Activated CD8-positive, alpha-beta memory T cell treated with anti-CD3 and anti-CD28 coated beads for 36 hours (primary cell): ENCODE results near the gene ZNF592. TPM values are rescaled to one million over a fixed set of nuclear protein-coding genes. Genes with fewer than 3 reads are reported as not detected.

Source experiments
- CTCF ChIA-PET: fragments of 350-600 bp; sonication (Branson Sonifier 250); formaldehyde crosslinking; loops from one replicate; lab custom pipeline; 2021; ENCODE audit warnings: antibody characterized with exemption; lab: Charles Lee
- POLR2A ChIA-PET: fragments of 350-600 bp; sonication (Branson Sonifier 250); formaldehyde crosslinking; loops from one replicate; lab custom pipeline; 2021; ENCODE audit warnings: antibody characterized with exemption; lab: Charles Lee
- total RNA-seq, 2 experiments: library from RNA; stranded (reverse); gene quantifications; one replicate each; pipeline ENCODE4 v1.2.3, GENCODE V29; 2021

The ZNF592 gene
- total RNA-seq, 2 experiments from 2014 or later, result 29.6 to 30.0 TPM

GRCh38 chr15:84833447-84834228 is 85.2 kb downstream of the ZNF592 start:
- CTCF ChIA-PET, result interaction anchor here (0.6 kb wide), 1 partner anchor 1622 kb away, joined by 3 read pairs; no protein-coding TSS in a partner anchor
- POLR2A ChIA-PET, result no interaction called here

GRCh38 chr15:84834229-84834955 is 86.0 kb downstream of the ZNF592 start:
- POLR2A ChIA-PET, result no interaction called here

GRCh38 chr15:84834969-84835368 is 86.6 kb downstream of the ZNF592 start:
- ChIA-PET CTCF (interaction anchor here (1.4 kb wide), 1 partner anchor 93 kb away, joined by 3 read pairs; no protein-coding TSS in a partner anchor), POLR2A (no interaction called here)

More at GRCh38 chr15:84834229-84834955, 86.0 kb downstream of the ZNF592 start:
- CTCF ChIA-PET, result interaction anchor here (1.4 kb wide), 1 partner anchor 94 kb away, joined by 3 read pairs; no protein-coding TSS in a partner anchor

GRCh38 chr15:84835661-84836337 is 87.4 kb downstream of the ZNF592 start:
- POLR2A ChIA-PET, result no interaction called here
- CTCF ChIA-PET, result interaction anchor here (1.1 to 1.4 kb wide), 2 partner anchors 30 to 92 kb away, joined by 3 read pairs; no protein-coding TSS in a partner anchor

GRCh38 chr15:84836844-84837243 is 88.5 kb downstream of the ZNF592 start:
- CTCF ChIA-PET, result interaction anchor here (1.1 kb wide), 1 partner anchor 9 kb away, joined by 4 read pairs; no protein-coding TSS in a partner anchor

GRCh38 chr15:84839714-84840113 is 91.3 kb downstream of the ZNF592 start:
- POLR2A ChIA-PET, result no interaction called here
- CTCF ChIA-PET, result interaction anchor here (1.1 kb wide), 1 partner anchor 89 kb away, joined by 3 read pairs; no protein-coding TSS in a partner anchor

More at GRCh38 chr15:84836844-84837243, 88.5 kb downstream of the ZNF592 start:
- POLR2A ChIA-PET, result no interaction called here

GRCh38 chr15:84840255-84840654 is 91.9 kb downstream of the ZNF592 start:
- ChIA-PET CTCF (no interaction called here), POLR2A (no interaction called here)

GRCh38 chr15:84840741-84841429 is 92.5 kb downstream of the ZNF592 start:
- POLR2A ChIA-PET, result no interaction called here
- CTCF ChIA-PET, result interaction anchor here (0.9 kb wide), 1 partner anchor 10 kb away, joined by 3 read pairs; no protein-coding TSS in a partner anchor

- CTCF ChIA-PET, result no interaction called here
- POLR2A ChIA-PET, result no interaction called here
Measured at GRCh38 chr15:84842781-84843180, 94.4 kb downstream of the ZNF592 start.

GRCh38 chr15:84844964-84845363 is 96.6 kb downstream of the ZNF592 start:
- ChIA-PET POLR2A (interaction anchor here (0.8 kb wide), 1 partner anchor 150 kb away, joined by 3 read pairs; no protein-coding TSS in a partner anchor), CTCF (interaction anchor here (0.6 to 1.4 kb wide), 3 partner anchors 8 to 282 kb away, joined by 3 to 4 read pairs (median 4); no protein-coding TSS in a partner anchor)

- ChIA-PET CTCF (interaction anchor here (0.6 to 1.4 kb wide), 4 partner anchors 8 to 281 kb away, joined by 3 to 4 read pairs (median 4); no protein-coding TSS in a partner anchor), POLR2A (interaction anchor here (0.8 kb wide), 1 partner anchor 151 kb away, joined by 3 read pairs; no protein-coding TSS in a partner anchor)
Measured at GRCh38 chr15:84845631-84846030, 97.2 kb downstream of the ZNF592 start.

- ChIA-PET CTCF (interaction anchor here (1.3 to 1.4 kb wide), 2 partner anchors 9 to 32 kb away, joined by 3 to 4 read pairs; no protein-coding TSS in a partner anchor), POLR2A (no interaction called here)
Measured at GRCh38 chr15:84846269-84846668, 97.9 kb downstream of the ZNF592 start.

GRCh38 chr15:84847382-84847781 is 99.0 kb downstream of the ZNF592 start:
- ChIA-PET CTCF (no interaction called here), POLR2A (no interaction called here)

GRCh38 chr15:84852212-84852611 is 103.8 kb downstream of the ZNF592 start:
- CTCF ChIA-PET, result no interaction called here
- POLR2A ChIA-PET, result interaction anchor here (0.5 kb wide), 1 partner anchor 189 kb away, joined by 3 read pairs; no protein-coding TSS in a partner anchor

- ChIA-PET POLR2A (no interaction called here), CTCF (interaction anchor here (0.7 kb wide), 1 partner anchor 194 kb away, joined by 3 read pairs; no protein-coding TSS in a partner anchor)
Measured at GRCh38 chr15:84855136-84855535, 106.7 kb downstream of the ZNF592 start.

GRCh38 chr15:84855765-84856164 is 107.4 kb downstream of the ZNF592 start:
- CTCF ChIA-PET, result no interaction called here
- POLR2A ChIA-PET, result no interaction called here
